H1 (cell line): Measurements from ENCODE around the gene SMARCAL1. TPM values are rescaled to one million over a fixed set of nuclear protein-coding genes. Genes with fewer than 3 reads are reported as not detected.

ENCODE experiments used
- NRF1 ChIP-seq: IDR thresholded peaks from 2 replicates; pipeline ENCODE4 v1.6.1; 2011; ENCODE audit warnings: mild to moderate bottlenecking, low read depth, low read length, improper control_type of control experiment
- polyA plus RNA-seq, 7 experiments: library from polyadenylated mRNA; depleted of rRNA in 3 of 7; stranded (reverse) in 5 of 7; unstranded in 2 of 7; fragments of >200 nt in 5 of 7; fragments of 200-250 nt in 2 of 7; gene quantifications; 1 replicate in 5 of 7; 2 replicates in 1 of 7; 4 replicates in 1 of 7; pipeline versions ENCODE4 v1.2.1 to v1.2.3, GENCODE V29; 2011 to 2013; ENCODE audit warnings: missing spikeins in 2 of 7, mixed read lengths in 2 of 7
- total RNA-seq: library from RNA; stranded (reverse); fragmentation: NEBNext Ultra II Directional; extraction: Animal tissue kit (Norgen Biotek cat#: 25700); gene quantifications from 2 replicates; pipeline ENCODE4 v1.2.1, GENCODE V29; 2021

SMARCAL1 gene
- total and polyA plus RNA-seq, 2 of the 8 experiments (the other 6 are each of a cell fraction or from before 2014, with no cell fraction given) = 17.6 to 17.9 TPM

DNA sequence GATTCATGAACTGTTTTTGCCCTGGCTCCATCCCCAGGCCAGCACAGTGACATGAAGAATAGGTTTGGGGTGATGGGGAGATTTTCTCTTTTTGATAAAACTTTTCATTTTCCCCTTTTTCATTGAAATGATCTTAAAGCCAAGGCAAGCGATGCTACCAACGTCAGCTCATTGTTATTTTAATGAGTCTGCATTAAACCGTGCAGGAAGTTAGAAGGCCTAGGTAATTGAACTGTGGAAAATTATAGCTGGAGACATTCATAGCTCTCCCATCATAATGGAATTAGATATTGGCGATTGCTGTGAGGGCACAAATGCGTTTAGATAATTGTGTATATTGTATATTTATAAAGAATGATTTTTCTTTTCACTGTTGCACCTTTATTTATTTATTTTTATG is 33.2 kb downstream of the SMARCAL1 start (continued):
- TF ChIP-seq NRF1 = no peak
